Naive thymus-derived CD8-positive, alpha-beta T cell (primary cell): ENCODE measurements around the gene SRSF10. TPM values are rescaled to one million over a fixed set of nuclear protein-coding genes. Genes with fewer than 3 reads are reported as not detected.

Source experiments
- ATAC-seq, 2 donors: fragments of 150-1000 bp; cut with Tn5 transposase in 1 of 2; sonication (Bioruptor Pico), chemical (Tn5 transposase) in 1 of 2; 1 replicate in 1 of 2; 2 replicates in 1 of 2; pipeline ENCODE4 v1.10.0; 2021; ENCODE audit warnings: mild to moderate bottlenecking in 2 of 2, moderate library complexity in 2 of 2
- POLR2A ChIA-PET: fragments of 350-600 bp; sonication (Branson Sonifier 250); formaldehyde crosslinking; loops from one replicate; lab custom pipeline; 2021; ENCODE audit warnings: antibody characterized with exemption; lab: Charles Lee
- DNase-seq, 10 donors: peaks; one replicate each; pipeline versions ENCODE4 v3.0.0 to v3.0.0-alpha.2; 2020 to 2022
- H3K27ac Mint-ChIP-seq, 10 donors: one replicate each; pipeline ENCODE4 v1.8.0; 2020 to 2022; ENCODE audit warnings: mild to moderate bottlenecking in 10 of 10, mixed read lengths in 10 of 10, moderate library complexity in 4 of 10, inconsistent platforms in 1 of 10
- H3K27me3 Mint-ChIP-seq, 5 donors: one replicate each; pipeline ENCODE4 v1.8.0; 2021 to 2022; ENCODE audit warnings: mixed read lengths in 5 of 5
- H3K36me3 Mint-ChIP-seq, 3 donors: one replicate each; pipeline ENCODE4 v1.8.0; 2020 to 2022; ENCODE audit warnings: mixed read lengths in 3 of 3, mild to moderate bottlenecking in 2 of 3, inconsistent platforms in 1 of 3
- H3K4me1 Mint-ChIP-seq, 4 donors: one replicate each; pipeline ENCODE4 v1.8.0; 2021 to 2022; ENCODE audit warnings: mixed read lengths in 4 of 4
- H3K4me3 Mint-ChIP-seq, 10 donors: one replicate each; pipeline ENCODE4 v1.8.0; 2020 to 2022; ENCODE audit warnings: mild to moderate bottlenecking in 10 of 10, mixed read lengths in 10 of 10, moderate library complexity in 6 of 10, inconsistent platforms in 1 of 10
- H3K9me3 Mint-ChIP-seq, 9 donors: one replicate each; pipeline ENCODE4 v1.8.0; 2020 to 2022; ENCODE audit warnings: mixed read lengths in 9 of 9, mild to moderate bottlenecking in 3 of 9, inconsistent platforms in 1 of 9, moderate library complexity in 1 of 9
- microRNA-seq: library from miRNA; unstranded; fragments of <30 nt; microRNA quantifications from one replicate; pipeline ENCODE4 v1.2.0, GENCODE V29; 2022; ENCODE audit warnings: borderline microRNAs expressed
- polyA plus RNA-seq, 3 donors: library from polyadenylated mRNA; unstranded; fragments of 300-500 nt; fragmentation: Illumina TruSeq; gene quantifications; one replicate each; pipeline ENCODE4 v1.2.3, GENCODE V29; 2021
- total RNA-seq, 8 experiments: library from RNA in 2 of 8; stranded (reverse) in 2 of 8; gene quantifications; one replicate each; pipeline ENCODE4 v1.2.3 and lab custom pipeline; 2021 to 2026

The SRSF10 gene
- total and polyA plus RNA-seq, 5 experiments from 2014 or later: 98.6 to 219 (median 125) TPM

DNA sequence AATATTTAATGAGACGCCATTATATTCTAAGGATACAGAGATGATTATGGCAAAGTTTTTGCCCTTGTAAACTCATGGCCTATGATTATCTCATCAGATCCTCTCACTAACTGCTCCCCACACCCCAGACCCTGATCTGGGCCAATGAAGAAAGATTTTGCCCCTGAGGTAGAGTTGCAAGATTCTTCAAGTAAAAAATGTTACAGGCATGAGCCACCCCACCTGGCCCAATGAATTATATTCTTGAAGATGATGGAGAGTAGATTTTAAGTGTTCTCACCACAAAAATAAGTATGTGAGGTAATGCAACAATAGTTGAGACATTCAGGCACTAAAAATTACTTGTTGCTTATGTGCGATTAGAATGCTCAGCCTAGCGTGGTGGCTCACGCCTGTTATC is 65.2 kb downstream of the SRSF10 start:
- H3K27ac Mint-ChIP-seq: peak overlapping the region in 9 of 10 donors; percentile 14 to 91 (median 41)
- ATAC-seq (no peak), DNase-seq (no peak)
- POLR2A ChIA-PET: interaction anchor here (1.0 kb wide), 1 partner anchor 143 kb away, joined by 5 read pairs; no protein-coding TSS in a partner anchor
- peaks cover 33 to 69% (median 46%) of the 10 kb centered on the region in 4 donors for H3K4me1 Mint-ChIP-seq
- H3K27me3 Mint-ChIP-seq: no peaks in the 10 kb centered on the region
- no peaks in the 10 kb centered on the region for H3K36me3 Mint-ChIP-seq
- H3K4me3 Mint-ChIP-seq: no peak overlapping the region
- no peaks in the 10 kb centered on the region for H3K9me3 Mint-ChIP-seq

Small RNAs within 50 kb of the gene (microRNA-seq; reads per million reads assigned to microRNA genes)
- not detected for gene MIR378F

Other genes with a start within 250 kb of the SRSF10 start
- gene ELOA, start 236.9 kb downstream of the SRSF10 start, total RNA-seq: 10 to 100 TPM; 27.0 to 27.6 TPM
- 10 to 100 TPM; 17.0 to 26.4 (median 19.1) TPM for gene ELOA, start 236.9 kb downstream of the SRSF10 start, polyA plus RNA-seq
- 10 to 100 TPM; 79.1 to 86.6 TPM for gene PITHD1, start 201.9 kb downstream of the SRSF10 start, total RNA-seq
- gene PITHD1, start 201.9 kb downstream of the SRSF10 start, polyA plus RNA-seq: 10 to 100 TPM; 68.1 to 80.6 (median 74.3) TPM
- 10 to 100 TPM; 52.9 to 62.5 TPM for gene LYPLA2, start 189.2 kb downstream of the SRSF10 start, total RNA-seq
- gene LYPLA2, start 189.2 kb downstream of the SRSF10 start, polyA plus RNA-seq: 100 to 1,000 TPM in 2 of 3 donors, 10 to 100 TPM in 1; 90.3 to 104 (median 101) TPM
- gene GALE, start 179.6 kb downstream of the SRSF10 start, total RNA-seq: 1 to 10 TPM; 8.4 to 8.7 TPM
- gene GALE, start 179.6 kb downstream of the SRSF10 start, polyA plus RNA-seq: 10 to 100 TPM in 2 of 3 donors, 1 to 10 TPM in 1; 8.0 to 12.7 (median 12.3) TPM
- 10 to 100 TPM; 32.0 to 37.7 TPM for gene HMGCL, start 154.9 kb downstream of the SRSF10 start, total RNA-seq
- 10 to 100 TPM; 25.9 to 37.9 (median 34.3) TPM for gene HMGCL, start 154.9 kb downstream of the SRSF10 start, polyA plus RNA-seq
- gene FUCA1, start 112.0 kb downstream of the SRSF10 start, total RNA-seq: 10 to 100 TPM; 14.8 to 18.4 TPM
- 10 to 100 TPM in 2 of 3 donors, 1 to 10 TPM in 1; 8.1 to 13.8 (median 10.7) TPM for gene FUCA1, start 112.0 kb downstream of the SRSF10 start, polyA plus RNA-seq
- gene CNR2, start 67.0 kb downstream of the SRSF10 start, total RNA-seq: 1 to 10 TPM in 1 of 2 experiments, under 1 TPM in 1; 0.99 to 1.1 TPM
- 1 to 10 TPM in 1 of 3 donors, under 1 TPM in 2; 0.05 to 3.2 (median 0.57) TPM for gene CNR2, start 67.0 kb downstream of the SRSF10 start, polyA plus RNA-seq
- gene PNRC2, start 20.5 kb downstream of the SRSF10 start, total RNA-seq: 100 to 1,000 TPM; 179 to 182 TPM
- gene PNRC2, start 20.5 kb downstream of the SRSF10 start, polyA plus RNA-seq: 100 to 1,000 TPM; 117 to 139 (median 121) TPM
- not detected for gene MYOM3, start 131.8 kb upstream of the SRSF10 start, total RNA-seq
- gene MYOM3, start 131.8 kb upstream of the SRSF10 start, polyA plus RNA-seq: not detected
- not detected for gene IL22RA1, start 162.8 kb upstream of the SRSF10 start, total RNA-seq
- not detected for gene IL22RA1, start 162.8 kb upstream of the SRSF10 start, polyA plus RNA-seq
- gene IFNLR1, start 207.0 kb upstream of the SRSF10 start, total RNA-seq: 1 to 10 TPM; 4.6 to 5.5 TPM
- gene IFNLR1, start 207.0 kb upstream of the SRSF10 start, polyA plus RNA-seq: 1 to 10 TPM in 1 of 3 donors, under 1 TPM in 2; 0.77 to 2.2 (median 0.82) TPM